Heart left ventricle (tissue), 16 donors: ENCODE data around the gene GRB14. TPM values are rescaled to one million over a fixed set of nuclear protein-coding genes. Genes with fewer than 3 reads are reported as not detected.
A peak's percentile ranks its signal among the peaks of the same experiment; 100 is the strongest.
"Not testable (repeated sequence)": the region's sequence is repeated elsewhere in the genome, so short reads cannot be mapped to it uniquely, and the experiment has no call there.

ENCODE experiments used
- ATAC-seq, 4 donors: fragments of 200-7000 bp; cut with Tn5 transposase; one replicate each; pipeline ENCODE4 v1.9.1; 2020 to 2022; ENCODE audit warnings: moderate library complexity in 4 of 4, mild to moderate bottlenecking in 3 of 4, moderate number of reproducible peaks in 1 of 4
- DNase-seq, 5 donors: peaks; one replicate each; pipeline ENCODE4 v3.0.0-alpha.2; 2020
- H3K27ac ChIP-seq, 12 donors: fragments of 200-600 bp; sonication (generic) in 4 of 12; one replicate each; pipeline versions ENCODE4 v1.5.0 to v1.8.0; 2016 to 2022; ENCODE audit warnings: mild to moderate bottlenecking in 2 of 12
- H3K27me3 ChIP-seq, 9 donors: fragments of 200-600 bp; sonication (generic) in 2 of 9; one replicate each; pipeline versions ENCODE4 v1.5.1 to v1.8.0; 2016 to 2022; ENCODE audit warnings: mild to moderate bottlenecking in 3 of 9
- H3K36me3 ChIP-seq, 9 donors: fragments of 200-600 bp; sonication (generic) in 2 of 9; one replicate each; pipeline versions ENCODE4 v1.5.0 to v1.8.0; 2018 to 2022; ENCODE audit warnings: mild to moderate bottlenecking in 2 of 9
- H3K4me1 ChIP-seq, 12 donors: fragments of 200-600 bp; sonication (generic) in 4 of 12; one replicate each; pipeline versions ENCODE4 v1.5.0 to v1.8.0; 2016 to 2022; ENCODE audit warnings: mild to moderate bottlenecking in 3 of 12
- H3K4me3 ChIP-seq, 12 donors: fragments of 200-600 bp; sonication (generic) in 4 of 12; one replicate each; pipeline versions ENCODE4 v1.5.0 to v1.8.0; 2017 to 2022; ENCODE audit warnings: mild to moderate bottlenecking in 9 of 12, moderate library complexity in 4 of 12
- H3K9me3 ChIP-seq, 12 donors: fragments of 200-600 bp; sonication (generic) in 4 of 12; one replicate each; pipeline versions ENCODE4 v1.5.0 to v1.8.0; 2016 to 2022; ENCODE audit warnings: mild to moderate bottlenecking in 1 of 12
- POLR2A ChIP-seq, 2 donors: fragments of 450-650 bp; IDR thresholded peaks; one replicate each; pipeline ENCODE4 v1.6.1; 2017; ENCODE audit warnings: antibody characterized with exemption in 2 of 2, mild to moderate bottlenecking in 2 of 2, moderate library complexity in 2 of 2
- WGBS, 4 donors: extraction: QIAGEN DNeasy Blood & Tissue Kit in 2 of 4; methylation state at CpG; one replicate each; pipeline versions ENCODE4 v1.1.5 to v1.1.7; 2013 to 2018; 5-methylcytosine and 5-hydroxymethylcytosine counted together
- intact Hi-C, 10 donors: fragments of 100-400 bp; cut with DNase I; formaldehyde crosslinking; loops; one replicate each; pipeline versions ENCODE4 v1.11.1 to v1.14.2; 2022
- polyA plus RNA-seq, 2 donors: library from polyadenylated mRNA; stranded (reverse); fragments of 200-250 nt; gene quantifications; one replicate each; pipeline ENCODE4 v1.2.3, GENCODE V29; 2013
- total RNA-seq, 9 donors: library from RNA; depleted of rRNA in 2 of 9; stranded (reverse); fragments of >200 nt in 2 of 9; fragmentation: NEBNext Ultra II Directional in 3 of 9; extraction: Animal tissue kit (Norgen Biotek cat#: 25700) in 3 of 9; gene quantifications; one replicate each; pipeline versions ENCODE4 v1.1.0 to v1.2.4, GENCODE V29; 2016 to 2023
- TF ChIP-seq, protein P1 (sequence below), 12 donors: fragments of 200-600 bp; sonication (generic) in 4 of 12; IDR thresholded peaks; one replicate each; pipeline versions ENCODE4 v1.5.0 to v1.8.0; 2018 to 2022; ENCODE audit warnings: antibody characterized with exemption in 12 of 12, mild to moderate bottlenecking in 5 of 12
- donor health status: ischemic (EF 13 %, LVEDD 7.1; RV severe dilation, severe dysfunction).
- donor health status: healthy with polysubstance abuse.
- donor health status: DM: no; HTN: yes; CAD: no.
- donor health status: DM: no; HTN: no; CAD: no.
- donor health status: ischemic (EF 25% LVEDD 6.9; RV normal size, moderate dysfunction).
- donor health status: ischemic (EF 25% LVEDD 5.7; RV mildly dilated, moderate dysfunction).
- donor health status: healthy.
- donor health status: DM: yes; HTN: yes; CAD: no.
- donor health status: ischemic (EF 35%, LVEDD 5.7; RV mildly dilated, moderate dysfunction).
- donor health status: nonischemic (EF 11% LVEDD 7.7; RV severe dilation, severe dysfunction).
- donor health status: DM: yes; HTN: yes; CAD: no.
- donor health status: PGD.
- donor health status: ischemic (EF 29% LVEDD 5.4; RV normal size, mild dysfunction).
- donor health status: nonischemic (EF 23%, LVEDD 6.1; RV moderate dilation, normal function).

GRB14 gene
- total and polyA plus RNA-seq, 11 donors, result 2.7 to 42.3 (median 13.3) TPM

DNA sequence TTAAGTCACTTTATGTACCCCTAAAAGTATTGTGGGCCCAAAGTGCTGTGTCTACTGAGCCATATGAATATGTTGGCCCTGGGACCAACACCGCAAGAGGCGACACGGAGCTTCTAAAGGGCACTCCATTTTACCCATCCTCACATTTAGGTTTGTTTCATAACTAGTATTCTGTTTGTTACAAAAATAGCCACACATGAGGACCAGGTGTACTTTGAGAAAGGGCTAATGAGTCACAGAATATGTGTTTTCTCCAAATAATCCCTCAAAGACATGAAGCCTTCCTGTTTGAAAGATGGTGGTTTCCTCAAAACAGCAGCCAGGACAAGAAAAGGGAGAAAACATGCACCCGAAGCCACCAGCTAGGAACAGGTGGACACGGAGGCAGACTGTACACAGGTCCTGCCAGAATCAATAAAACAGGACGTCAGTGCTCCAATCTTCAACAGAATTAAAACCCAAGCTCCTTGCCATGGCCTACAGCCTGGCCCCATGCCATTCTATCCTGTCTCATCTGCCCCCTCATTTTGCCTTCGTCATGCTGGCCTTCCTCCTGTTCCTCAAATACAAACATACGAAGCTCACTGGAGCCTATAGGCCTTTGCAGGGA is 21.8 kb upstream of the GRB14 start:
- 89 to 95% (median 90%) methylated on average over 8 of the region's 8 CpGs for WGBS, 4 donors
- Histone ChIP-seq H3K27me3 (no peaks in the 10 kb centered on the region), H3K27ac (no peak overlapping the region), H3K36me3 (no peaks in the 10 kb centered on the region), H3K9me3 (peaks cover 0 to 8% (median 1%) of the 10 kb centered on the region in 12 donors), H3K4me1 (no peaks in the 10 kb centered on the region), H3K4me3 (no peak overlapping the region)
- ATAC-seq (no peak), DNase-seq (no peak)
- TF ChIP-seq, protein P1, sequence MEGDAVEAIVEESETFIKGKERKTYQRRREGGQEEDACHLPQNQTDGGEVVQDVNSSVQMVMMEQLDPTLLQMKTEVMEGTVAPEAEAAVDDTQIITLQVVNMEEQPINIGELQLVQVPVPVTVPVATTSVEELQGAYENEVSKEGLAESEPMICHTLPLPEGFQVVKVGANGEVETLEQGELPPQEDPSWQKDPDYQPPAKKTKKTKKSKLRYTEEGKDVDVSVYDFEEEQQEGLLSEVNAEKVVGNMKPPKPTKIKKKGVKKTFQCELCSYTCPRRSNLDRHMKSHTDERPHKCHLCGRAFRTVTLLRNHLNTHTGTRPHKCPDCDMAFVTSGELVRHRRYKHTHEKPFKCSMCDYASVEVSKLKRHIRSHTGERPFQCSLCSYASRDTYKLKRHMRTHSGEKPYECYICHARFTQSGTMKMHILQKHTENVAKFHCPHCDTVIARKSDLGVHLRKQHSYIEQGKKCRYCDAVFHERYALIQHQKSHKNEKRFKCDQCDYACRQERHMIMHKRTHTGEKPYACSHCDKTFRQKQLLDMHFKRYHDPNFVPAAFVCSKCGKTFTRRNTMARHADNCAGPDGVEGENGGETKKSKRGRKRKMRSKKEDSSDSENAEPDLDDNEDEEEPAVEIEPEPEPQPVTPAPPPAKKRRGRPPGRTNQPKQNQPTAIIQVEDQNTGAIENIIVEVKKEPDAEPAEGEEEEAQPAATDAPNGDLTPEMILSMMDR (IDR thresholded peaks at IDR 0.05), result no peak
- no peak for TF ChIP-seq POLR2A (IDR thresholded peaks at IDR 0.05)
- intact Hi-C loops, result no loop called here

DNA sequence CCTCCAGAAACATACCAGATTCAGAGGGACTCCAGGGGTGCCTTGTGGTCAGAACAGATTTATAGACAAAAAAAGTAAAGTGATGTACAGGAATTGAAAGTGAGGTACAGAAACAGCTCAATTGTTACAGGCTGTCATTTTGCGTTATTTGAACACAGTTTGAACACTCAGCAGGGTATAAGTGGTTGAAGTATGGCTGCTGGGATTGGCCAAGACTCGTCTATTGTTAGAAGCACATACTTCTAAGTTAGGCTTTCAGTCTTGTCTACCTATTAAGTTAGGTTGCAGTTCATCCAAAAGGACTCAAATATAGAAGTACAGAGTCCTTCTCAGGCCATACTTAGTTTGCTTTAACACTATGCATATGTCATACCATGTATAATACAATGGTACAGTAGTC is 21.0 kb upstream of the GRB14 start:
- Histone ChIP-seq H3K27ac (no peak overlapping the region), H3K4me3 (peak overlapping the region in 2 of 12 donors; percentile 16 to 23), H3K36me3 (no peaks in the 10 kb centered on the region), H3K9me3 (no peaks in the 10 kb centered on the region), H3K4me1 (no peaks in the 10 kb centered on the region), H3K27me3 (no peaks in the 10 kb centered on the region)
- peak in 1 of 4 donors; percentile 33 for ATAC-seq
- no peak for DNase-seq
- no peak for TF ChIP-seq POLR2A (IDR thresholded peaks at IDR 0.05)
- TF ChIP-seq, protein P1 (IDR thresholded peaks at IDR 0.05), result no peak
- intact Hi-C loops, result no loop called here
- WGBS, 4 donors, result 69 to 78% (median 76%) methylated on average over 2 of the region's 2 CpGs

DNA sequence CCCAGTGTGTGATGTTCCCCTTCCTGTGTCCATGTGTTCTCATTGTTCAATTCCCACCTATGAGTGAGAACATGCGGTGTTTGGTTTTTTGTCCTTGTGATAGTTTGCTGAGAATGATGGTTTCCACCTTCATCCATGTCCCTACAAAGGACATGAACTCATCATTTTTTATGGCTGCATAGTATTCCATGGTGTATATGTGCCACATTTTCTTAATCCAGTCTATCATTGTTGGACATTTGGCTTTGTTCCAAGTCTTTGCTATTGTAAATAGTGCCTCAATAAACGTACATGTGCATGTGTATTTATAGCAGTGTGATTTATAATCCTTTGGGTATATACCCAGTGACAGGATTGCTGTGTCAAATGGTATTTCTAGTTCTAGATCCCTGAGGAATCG is 7.0 kb upstream of the GRB14 start:
- H3K9me3 ChIP-seq, ATAC-seq, intact Hi-C loops, H3K27me3 ChIP-seq, H3K27ac ChIP-seq, H3K4me1 ChIP-seq, H3K4me3 ChIP-seq, H3K36me3 ChIP-seq, DNase-seq: not testable (repeated sequence)
- WGBS, 4 donors, result 71 to 81% (median 75%) methylated on average over 2 to 3 of the region's 3 CpGs

DNA sequence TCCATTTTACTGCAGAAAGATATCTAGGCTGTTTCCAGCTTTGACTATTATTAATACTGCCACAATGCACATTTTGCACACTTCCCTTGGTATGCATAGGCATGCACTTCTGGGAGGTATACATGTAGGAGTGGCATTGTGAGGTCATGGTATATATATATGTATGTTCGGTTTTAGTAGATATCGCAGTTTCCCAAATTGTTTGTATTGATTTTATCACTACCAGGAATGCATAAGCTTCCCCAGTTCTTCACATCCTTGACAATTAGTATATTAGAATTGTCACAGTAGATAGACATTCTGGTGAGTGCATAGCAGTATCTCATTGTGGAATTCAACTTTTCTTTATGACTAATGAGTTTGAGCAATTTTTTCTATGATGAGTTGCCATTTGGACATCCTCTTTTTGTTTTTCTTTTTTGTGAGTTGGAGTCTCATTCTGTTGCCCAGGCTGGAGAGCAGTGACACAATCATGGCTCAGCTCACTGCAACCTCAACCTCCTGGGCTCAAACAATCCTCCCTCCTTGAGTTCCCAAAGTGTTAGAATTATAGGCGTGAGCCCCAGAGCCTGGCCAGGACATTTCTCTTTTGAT is 4.2 kb upstream of the GRB14 start:
- TF ChIP-seq POLR2A (IDR thresholded peaks at IDR 0.05), result no peak
- TF ChIP-seq, protein P1 (IDR thresholded peaks at IDR 0.05), result no peak
- no peak for ATAC-seq
- Histone ChIP-seq H3K4me1 (peaks cover 0 to 8% (median 0%) of the 10 kb centered on the region in 12 donors), H3K36me3 (no peaks in the 10 kb centered on the region), H3K4me3 (no peak overlapping the region), H3K9me3 (peaks cover 0 to 4% (median 0%) of the 10 kb centered on the region in 12 donors), H3K27me3 (peaks cover 0 to 18% (median 0%) of the 10 kb centered on the region in 9 donors), H3K27ac (no peak overlapping the region)
- intact Hi-C loops, result no loop called here
- WGBS, 4 donors, result 88 to 94% (median 91%) methylated on average over 3 of the region's 3 CpGs
- DNase-seq, result no peak
